ENCODE data around the gene DCLK1. TPM values are rescaled to one million over a fixed set of nuclear protein-coding genes. Genes with fewer than 3 reads are reported as not detected.

DCLK1 gene
- total RNA-seq, 1 experiment from 2014 or later = 0.10 TPM

DNA sequence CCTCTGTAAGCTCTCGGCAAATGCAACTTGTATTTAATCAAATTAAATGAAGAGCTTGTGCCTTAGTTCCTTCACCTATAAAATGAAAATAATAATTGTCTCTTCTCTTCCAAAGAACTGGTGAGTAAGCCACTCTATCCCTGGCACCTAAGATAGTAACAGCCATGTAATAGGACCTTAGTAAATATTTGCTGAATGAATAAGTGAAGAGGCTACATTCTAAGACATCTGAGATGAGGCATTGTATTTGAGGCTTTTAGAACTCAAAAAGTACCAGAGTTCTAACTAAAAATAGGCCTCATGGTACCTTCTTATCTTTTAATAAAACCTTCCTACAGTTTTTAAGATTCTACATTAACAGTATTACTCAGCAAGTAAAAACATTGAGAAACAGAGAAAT, 17.3 kb upstream of the DCLK1 start (continued):
- no peak for TF ChIP-seq EGR1 (IDR thresholded peaks at IDR 0.05; ENCODE audit: low read depth)
- TF ChIP-seq, protein P1, sequence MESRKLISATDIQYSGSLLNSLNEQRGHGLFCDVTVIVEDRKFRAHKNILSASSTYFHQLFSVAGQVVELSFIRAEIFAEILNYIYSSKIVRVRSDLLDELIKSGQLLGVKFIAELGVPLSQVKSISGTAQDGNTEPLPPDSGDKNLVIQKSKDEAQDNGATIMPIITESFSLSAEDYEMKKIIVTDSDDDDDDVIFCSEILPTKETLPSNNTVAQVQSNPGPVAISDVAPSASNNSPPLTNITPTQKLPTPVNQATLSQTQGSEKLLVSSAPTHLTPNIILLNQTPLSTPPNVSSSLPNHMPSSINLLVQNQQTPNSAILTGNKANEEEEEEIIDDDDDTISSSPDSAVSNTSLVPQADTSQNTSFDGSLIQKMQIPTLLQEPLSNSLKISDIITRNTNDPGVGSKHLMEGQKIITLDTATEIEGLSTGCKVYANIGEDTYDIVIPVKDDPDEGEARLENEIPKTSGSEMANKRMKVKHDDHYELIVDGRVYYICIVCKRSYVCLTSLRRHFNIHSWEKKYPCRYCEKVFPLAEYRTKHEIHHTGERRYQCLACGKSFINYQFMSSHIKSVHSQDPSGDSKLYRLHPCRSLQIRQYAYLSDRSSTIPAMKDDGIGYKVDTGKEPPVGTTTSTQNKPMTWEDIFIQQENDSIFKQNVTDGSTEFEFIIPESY (IDR thresholded peaks at IDR 0.05; ENCODE audit: extremely low read depth, insufficient replicate concordance, low read length) = no peak

DNA sequence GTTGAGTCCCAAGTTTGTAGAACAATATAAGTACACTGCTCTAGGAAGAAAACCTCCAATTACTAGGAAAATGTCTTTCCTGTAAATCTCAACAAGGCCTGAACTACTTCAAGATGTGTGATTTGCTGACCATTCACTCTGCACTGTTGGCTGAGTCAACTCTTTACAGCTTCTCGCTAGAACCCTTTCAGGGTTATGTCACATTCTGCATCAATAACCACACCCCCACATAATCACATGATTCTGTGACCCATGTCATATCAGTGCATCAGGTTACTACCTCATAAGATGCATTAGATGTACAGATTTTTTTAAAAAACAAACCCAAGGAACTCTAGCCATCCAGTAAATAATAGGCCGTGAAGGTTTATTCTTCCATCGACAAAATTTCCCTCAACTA, 16.1 kb upstream of the DCLK1 start:
- H3K27me3 ChIP-seq (ENCODE audit: insufficient read depth, low read length) = no peaks in the 10 kb centered on the region
- BruUV-seq (replicated peaks) = no TSS peak
- H3K9me2 ChIP-seq (ENCODE audit: insufficient read depth) = no peaks in the 10 kb centered on the region
- POLR2A ChIA-PET = no interaction called here
- no peaks in the 10 kb centered on the region for H3K79me2 ChIP-seq (ENCODE audit: insufficient read depth, low read length)
- H3K9ac ChIP-seq (ENCODE audit: low read length) = no peak overlapping the region
- H3K27ac ChIP-seq (ENCODE audit: low read depth, low read length) = no peak overlapping the region
- no peaks in the 10 kb centered on the region for H3K36me3 ChIP-seq (ENCODE audit: control insufficient read depth in 1 of 2, insufficient read depth in 2 of 2, low read length in 2 of 2)
- ATAC-seq (no peak), DNase-seq (ENCODE audit: low read depth, low spot score) (no peak)
- H3K4me2 ChIP-seq (ENCODE audit: low read length) = no peak overlapping the region
- no peak overlapping the region for H2AFZ ChIP-seq (ENCODE audit: low read depth, low read length, poor library complexity, severe bottlenecking)
- H3K9me3 ChIP-seq (ENCODE audit: control insufficient read depth in 1 of 2, insufficient read depth in 1 of 2, low read depth in 1 of 2, low read length in 2 of 2) = peaks cover 15 to 17% of the 10 kb centered on the region in 2 experiments; a peak in 2 of 4 replicates
- no peaks in the 10 kb centered on the region for H3K4me1 ChIP-seq (ENCODE audit: control insufficient read depth in 1 of 2, insufficient read depth in 2 of 2, low read length in 2 of 2)
- CTCF ChIA-PET = no interaction called here
- H3K4me3 ChIP-seq (replicated peaks in 1 of 2; ENCODE audit: low read depth in 1 of 2, low read length in 2 of 2) = no peak overlapping the region
- TF ChIP-seq ZFX (IDR thresholded peaks at IDR 0.05) (no peak), POLR2A (IDR thresholded peaks at IDR 0.05; ENCODE audit: borderline replicate concordance, extremely low read depth, insufficient read depth, insufficient read length) (no peak), EGR1 (IDR thresholded peaks at IDR 0.05; ENCODE audit: low read depth) (no peak), RAD21 (IDR thresholded peaks at IDR 0.05; ENCODE audit: low read depth) (no peak), POLR2AphosphoS5 (IDR thresholded peaks at IDR 0.05; ENCODE audit: low read depth, low read length) (no peak), YY1 (IDR thresholded peaks at IDR 0.05; ENCODE audit: extremely low read depth, insufficient replicate concordance, low read depth, low read length) (no peak), TCF7L2 (IDR thresholded peaks at IDR 0.05; ENCODE audit: borderline replicate concordance, extremely low read depth, insufficient read depth, insufficient read length) (no peak), ZNF274 (IDR thresholded peaks at IDR 0.05; ENCODE audit: low read depth, low read length) (no peak), EZH2phosphoT487 (IDR thresholded peaks at IDR 0.05; ENCODE audit: borderline replicate concordance) (no peak), SP1 (IDR thresholded peaks at IDR 0.05; ENCODE audit: low read depth) (no peak), EZH2 (IDR thresholded peaks at IDR 0.05) (no peak), CBX3 (IDR thresholded peaks at IDR 0.05; ENCODE audit: low read depth) (no peak), FOSL1 (IDR thresholded peaks at IDR 0.05; ENCODE audit: low read depth) (no peak), CEBPB (IDR thresholded peaks at IDR 0.05; ENCODE audit: low read depth) (no peak), ELF1 (IDR thresholded peaks at IDR 0.05; ENCODE audit: borderline replicate concordance, low read depth) (no peak)
- TF ChIP-seq, protein P2, sequence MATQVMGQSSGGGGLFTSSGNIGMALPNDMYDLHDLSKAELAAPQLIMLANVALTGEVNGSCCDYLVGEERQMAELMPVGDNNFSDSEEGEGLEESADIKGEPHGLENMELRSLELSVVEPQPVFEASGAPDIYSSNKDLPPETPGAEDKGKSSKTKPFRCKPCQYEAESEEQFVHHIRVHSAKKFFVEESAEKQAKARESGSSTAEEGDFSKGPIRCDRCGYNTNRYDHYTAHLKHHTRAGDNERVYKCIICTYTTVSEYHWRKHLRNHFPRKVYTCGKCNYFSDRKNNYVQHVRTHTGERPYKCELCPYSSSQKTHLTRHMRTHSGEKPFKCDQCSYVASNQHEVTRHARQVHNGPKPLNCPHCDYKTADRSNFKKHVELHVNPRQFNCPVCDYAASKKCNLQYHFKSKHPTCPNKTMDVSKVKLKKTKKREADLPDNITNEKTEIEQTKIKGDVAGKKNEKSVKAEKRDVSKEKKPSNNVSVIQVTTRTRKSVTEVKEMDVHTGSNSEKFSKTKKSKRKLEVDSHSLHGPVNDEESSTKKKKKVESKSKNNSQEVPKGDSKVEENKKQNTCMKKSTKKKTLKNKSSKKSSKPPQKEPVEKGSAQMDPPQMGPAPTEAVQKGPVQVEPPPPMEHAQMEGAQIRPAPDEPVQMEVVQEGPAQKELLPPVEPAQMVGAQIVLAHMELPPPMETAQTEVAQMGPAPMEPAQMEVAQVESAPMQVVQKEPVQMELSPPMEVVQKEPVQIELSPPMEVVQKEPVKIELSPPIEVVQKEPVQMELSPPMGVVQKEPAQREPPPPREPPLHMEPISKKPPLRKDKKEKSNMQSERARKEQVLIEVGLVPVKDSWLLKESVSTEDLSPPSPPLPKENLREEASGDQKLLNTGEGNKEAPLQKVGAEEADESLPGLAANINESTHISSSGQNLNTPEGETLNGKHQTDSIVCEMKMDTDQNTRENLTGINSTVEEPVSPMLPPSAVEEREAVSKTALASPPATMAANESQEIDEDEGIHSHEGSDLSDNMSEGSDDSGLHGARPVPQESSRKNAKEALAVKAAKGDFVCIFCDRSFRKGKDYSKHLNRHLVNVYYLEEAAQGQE (IDR thresholded peaks at IDR 0.05; ENCODE audit: low read depth) = no peak
- TF ChIP-seq, protein P3, sequence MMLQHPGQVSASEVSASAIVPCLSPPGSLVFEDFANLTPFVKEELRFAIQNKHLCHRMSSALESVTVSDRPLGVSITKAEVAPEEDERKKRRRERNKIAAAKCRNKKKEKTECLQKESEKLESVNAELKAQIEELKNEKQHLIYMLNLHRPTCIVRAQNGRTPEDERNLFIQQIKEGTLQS (IDR thresholded peaks at IDR 0.05) = no peak
- TF ChIP-seq, protein P4, sequence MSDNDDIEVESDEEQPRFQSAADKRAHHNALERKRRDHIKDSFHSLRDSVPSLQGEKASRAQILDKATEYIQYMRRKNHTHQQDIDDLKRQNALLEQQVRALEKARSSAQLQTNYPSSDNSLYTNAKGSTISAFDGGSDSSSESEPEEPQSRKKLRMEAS (IDR thresholded peaks at IDR 0.05) = no peak
- RAD21 ChIA-PET (ENCODE audit: low non-redundant PET in 1 of 2, low total read pairs in 2 of 2, uncharacterized antibody in 2 of 2, unreplicated experiment in 2 of 2) = no interaction called here
- no peaks in the 10 kb centered on the region for H4K20me1 ChIP-seq (ENCODE audit: insufficient read depth)
- intact Hi-C loops (cut with micrococcal nuclease) = no loop called here
